Measurements from ENCODE around the gene DLG5. TPM values are rescaled to one million over a fixed set of nuclear protein-coding genes. Genes with fewer than 3 reads are reported as not detected.
A peak's percentile ranks its signal among the peaks of the same experiment; 100 is the strongest.

The DLG5 gene
- total and polyA plus RNA-seq, 9 of the 15 experiments (the other 6 are each of a cell fraction or from before 2014, with no cell fraction given), result 1.4 to 26.8 (median 11.2) TPM

- TF ChIP-seq SAFB2 (IDR thresholded peaks at IDR 0.05; ENCODE audit: borderline replicate concordance, low read depth, low read length, severe bottlenecking), result no peak
- TF ChIP-seq ZNF175 (CRISPR knock-in tag; IDR thresholded peaks at IDR 0.05; ENCODE audit: low read depth), result no peak
- no peak for TF ChIP-seq SMAD4 (CRISPR knock-in tag; conservative IDR thresholded peaks at IDR 0.05)
- 0 out of 2 replicates have a peak, but pooled peaks have one; percentile 40 for TF ChIP-seq MBD1 (CRISPR knock-in tag; IDR thresholded peaks at IDR 0.05)
- TF ChIP-seq PKNOX1 (IDR thresholded peaks at IDR 0.05), result 0 out of 2 replicates have a peak, but pooled peaks have one; percentile 14
- TF ChIP-seq BMI1 (IDR thresholded peaks at IDR 0.05; ENCODE audit: low read length), result no peak
- peak; percentile 39; the same call in 1 of the 2 replicates for TF ChIP-seq ZNF589 (CRISPR knock-in tag; IDR thresholded peaks at IDR 0.05; ENCODE audit: low read depth)
- TF ChIP-seq ZNF197 (CRISPR knock-in tag; IDR thresholded peaks at IDR 0.05; ENCODE audit: low read depth), result 0 out of 2 replicates have a peak, but pooled peaks have one; percentile 12
- TF ChIP-seq POLR2A (conservative IDR thresholded peaks at IDR 0.05), result peak; percentile 44; the same call in 1 of the 2 replicates
- TF ChIP-seq ZFPM2 (CRISPR knock-in tag; IDR thresholded peaks at IDR 0.05), result no peak
- peak; percentile 72 for TF ChIP-seq ZNF384 (IDR thresholded peaks at IDR 0.05; ENCODE audit: low read depth, low read length)
- peak; percentile 64; the same call in 1 of the 2 replicates for TF ChIP-seq ZBTB1 (CRISPR knock-in tag; IDR thresholded peaks at IDR 0.05; ENCODE audit: borderline replicate concordance, low read depth)
- no peak for TF ChIP-seq SRSF9 (IDR thresholded peaks at IDR 0.05; ENCODE audit: borderline replicate concordance, low read depth, low read length)
- no peak for TF ChIP-seq ZNF766 (CRISPR knock-in tag; conservative IDR thresholded peaks at IDR 0.05)
- TF ChIP-seq CUX1 (CRISPR knock-in tag; IDR thresholded peaks at IDR 0.05), result no peak
- TF ChIP-seq PRDM10 (IDR thresholded peaks at IDR 0.05; ENCODE audit: partially characterized antibody), result peak; percentile 14
These were observed 15.9 kb downstream of the DLG5 start (continued) for GRCh38 chr10:77910524-77911145.
